T1000 (cell line): Measurements from ENCODE around the gene VASH1.
A peak's percentile ranks its signal among the peaks of the same experiment; 100 is the strongest.

Source experiments
- DNase-seq: peaks from one replicate; lab custom pipeline; 2025; ENCODE audit warnings: mixed read lengths; lab: John Stamatoyannopoulos, UW

VASH1 gene

DNA sequence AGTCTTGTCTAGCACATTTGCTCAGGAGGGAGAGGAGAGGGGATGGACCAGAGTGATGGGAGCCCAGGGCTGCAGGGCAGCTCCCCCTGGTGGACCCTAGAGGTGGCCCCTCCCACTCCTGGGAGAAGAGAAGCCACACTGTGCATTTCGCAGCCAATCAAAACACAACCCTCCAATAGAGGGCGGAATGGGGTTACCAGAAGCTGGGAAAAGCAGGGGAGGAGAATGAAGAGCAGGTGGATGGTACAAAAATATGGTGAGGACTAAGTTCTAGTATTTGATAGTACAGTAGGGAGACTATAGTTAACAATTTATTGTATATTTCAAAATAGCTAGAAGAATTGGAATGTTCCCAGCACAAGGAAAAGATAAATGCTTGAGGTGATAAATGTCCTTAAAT lies 23.6 kb downstream of the VASH1 start:
- no peak for DNase-seq

DNA sequence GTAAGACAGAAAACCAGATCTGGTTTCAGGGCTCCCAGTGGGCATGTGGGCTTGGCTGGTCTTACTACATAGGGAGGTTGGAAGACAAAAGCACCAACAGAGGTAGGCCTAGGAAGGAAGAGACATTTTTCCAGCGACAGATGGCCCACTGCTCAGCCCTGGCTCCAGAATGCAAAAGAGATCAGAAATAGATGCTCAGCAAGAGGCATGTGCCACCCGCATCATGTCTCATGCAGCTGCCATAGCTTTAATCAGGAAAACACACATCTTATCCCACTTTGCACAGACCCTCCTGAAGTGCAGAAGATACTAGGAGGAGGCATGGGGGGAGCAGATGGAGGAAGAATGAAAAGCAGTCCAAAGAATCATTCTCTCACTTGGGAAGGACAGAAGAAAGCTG lies 25.3 kb downstream of the VASH1 start:
- no peak for DNase-seq

GRCh38 chr14:76792422-76792821 lies 31.2 kb downstream of the VASH1 start:
- DNase-seq = no peak

DNA sequence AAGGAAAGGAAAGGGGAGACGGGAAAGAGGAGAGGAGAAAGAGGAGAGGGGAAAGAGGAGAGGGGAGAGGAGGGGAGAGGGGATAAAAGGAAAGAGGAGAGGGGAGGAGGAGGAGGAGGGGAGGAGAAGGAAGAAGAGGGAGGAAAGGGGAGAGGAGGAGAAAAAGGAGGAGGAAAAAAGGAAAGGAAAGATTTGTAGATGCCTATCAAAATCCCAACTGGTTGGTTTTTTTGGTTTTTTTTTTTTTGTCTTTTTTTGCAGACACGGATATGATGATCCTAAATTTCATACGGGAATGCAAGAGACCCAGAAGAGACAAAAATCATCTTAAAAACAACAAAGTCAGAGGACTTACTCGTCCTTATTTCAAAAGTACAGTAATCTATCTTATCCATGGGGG lies 32.1 kb downstream of the VASH1 start:
- no peak for DNase-seq

DNA sequence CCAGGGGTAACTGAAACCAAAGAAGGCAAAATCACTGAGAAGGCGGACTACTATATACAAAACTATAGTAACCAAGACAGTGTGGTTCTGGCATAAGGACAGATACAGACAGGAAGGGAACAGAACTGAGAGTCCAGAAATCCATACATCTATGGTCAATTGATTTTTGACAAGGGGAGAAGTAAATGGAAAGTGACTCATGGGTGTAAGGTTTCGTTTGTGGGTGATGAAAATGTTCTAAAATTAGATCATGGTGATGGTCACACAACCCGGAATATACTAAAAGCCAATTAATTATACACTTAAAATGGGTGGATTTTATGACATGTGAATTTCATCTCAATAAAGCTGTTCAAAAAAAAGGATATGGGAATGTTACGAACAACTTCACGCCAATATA lies 32.7 kb downstream of the VASH1 start:
- DNase-seq = no peak

- no peak for DNase-seq
These were observed 45.2 kb downstream of the VASH1 start for GRCh38 chr14:76806446-76806845.

GRCh38 chr14:76808011-76808410 lies 46.7 kb downstream of the VASH1 start:
- no peak for DNase-seq

GRCh38 chr14:76808990-76809389 lies 47.7 kb downstream of the VASH1 start:
- no peak for DNase-seq

DNA sequence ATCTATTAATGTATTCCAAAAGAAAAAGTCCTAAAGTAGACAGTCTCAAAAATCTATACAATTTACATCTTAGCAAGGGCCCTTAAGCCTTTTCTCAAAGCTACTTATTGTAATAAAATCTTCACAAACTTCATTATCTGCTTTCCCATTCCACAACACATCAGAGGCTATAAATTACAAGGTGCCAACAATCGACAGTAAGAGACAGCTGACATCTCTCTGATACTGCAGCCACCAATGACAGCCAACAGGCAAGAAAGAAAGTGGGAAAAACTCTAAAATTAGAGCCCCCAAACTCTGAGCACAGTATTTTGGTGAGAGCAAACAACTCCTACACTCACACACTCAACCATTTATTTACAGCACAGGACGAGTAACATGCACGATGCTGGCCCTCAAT lies 49.3 kb downstream of the VASH1 start:
- DNase-seq = no peak

- no peak for DNase-seq
These were observed 49.7 kb downstream of the VASH1 start for GRCh38 chr14:76810953-76811400.

- DNase-seq = no peak
These were observed 50.3 kb downstream of the VASH1 start for GRCh38 chr14:76811561-76811960.

DNA sequence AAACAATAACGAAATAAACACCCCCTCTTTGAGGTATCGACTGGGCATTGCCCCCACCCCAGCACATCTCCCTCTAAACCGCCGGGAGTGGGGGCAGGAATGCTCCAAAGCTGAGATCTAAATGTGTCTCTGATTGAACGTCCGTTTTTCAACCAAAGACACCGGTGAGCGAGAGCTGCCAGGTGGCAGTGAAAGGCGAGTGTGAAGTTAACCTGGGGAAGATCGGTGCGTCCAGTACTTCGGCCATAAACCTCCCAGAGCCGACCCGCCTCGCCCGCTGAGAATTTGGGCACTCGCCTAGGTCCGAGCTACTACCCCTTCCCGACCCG lies 50.8 kb downstream of the VASH1 start:
- no peak for DNase-seq

DNA sequence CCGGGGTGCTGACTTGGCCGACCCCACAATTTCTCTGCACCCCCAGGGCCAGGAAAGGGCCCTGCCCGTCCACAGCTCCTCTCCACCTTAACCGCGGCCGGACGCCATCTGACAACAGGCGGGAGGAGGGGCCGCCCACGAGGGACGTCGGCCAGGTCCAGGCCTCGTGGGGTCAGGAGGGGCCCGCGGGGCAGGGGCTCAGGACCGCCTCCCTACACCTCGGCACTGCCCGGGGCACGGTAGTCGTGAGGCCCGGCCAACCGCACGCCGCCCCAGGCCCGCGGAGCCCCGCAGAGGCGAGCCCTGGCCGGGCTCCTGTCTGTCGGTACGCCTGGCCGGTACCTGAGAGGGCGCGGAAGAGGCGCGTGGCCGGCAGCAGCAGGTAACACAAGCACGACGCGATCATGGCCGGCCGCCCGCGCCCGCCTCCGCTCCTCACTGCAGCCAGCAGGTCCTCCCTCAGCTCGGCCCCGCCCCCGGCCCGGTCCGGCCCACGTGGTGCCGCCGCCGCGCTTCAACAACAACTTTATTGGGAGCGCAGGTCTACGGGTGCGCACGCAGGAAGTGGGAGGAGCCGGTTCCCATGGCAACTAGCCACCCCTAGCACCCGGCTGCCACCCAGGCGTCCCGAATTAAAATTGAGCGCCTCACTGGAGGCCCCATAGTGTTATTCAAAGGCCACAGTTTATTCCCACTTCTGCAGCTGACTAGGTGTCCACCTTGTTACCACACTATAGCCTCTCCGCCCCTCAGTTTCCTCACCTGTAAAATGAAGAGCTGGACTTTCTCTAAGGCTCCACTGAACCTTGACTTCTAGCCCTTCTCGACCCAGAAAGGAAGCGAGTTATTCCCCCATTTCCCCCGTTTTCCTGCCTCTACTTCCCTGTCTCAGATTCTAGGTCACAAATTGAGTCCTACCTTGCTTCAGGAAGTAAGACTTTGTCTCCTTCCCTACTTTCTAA lies 51.4 kb downstream of the VASH1 start, which contains the start of gene ANGEL1:
Gene ANGEL1, minus strand, starts transcription at position 461 of the 962 bp plus-strand sequence. Its CDS starts 55 bp downstream, at position 406.
- DNase-seq = peak; percentile 92

- no peak for DNase-seq
These were observed 53.7 kb downstream of the VASH1 start for GRCh38 chr14:76814726-76815645.

DNA sequence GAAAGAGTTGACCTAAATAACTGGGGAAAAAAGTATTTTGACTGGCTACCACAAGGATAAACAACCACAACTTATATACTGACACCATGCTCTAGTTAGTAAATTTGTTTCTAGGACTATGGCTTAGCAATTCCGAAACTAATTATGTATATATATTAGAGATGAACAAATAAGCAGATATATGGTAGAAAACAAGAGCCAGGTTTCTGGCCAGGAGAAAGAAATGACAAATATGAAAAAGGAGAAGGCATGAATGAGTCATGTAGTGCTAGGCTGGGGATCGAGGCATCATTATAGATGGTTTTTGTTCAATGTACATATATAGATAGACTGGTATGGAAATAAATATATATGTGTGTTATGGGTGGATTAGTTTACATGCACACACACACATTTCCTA lies 59.4 kb downstream of the VASH1 start:
- DNase-seq = no peak

DNA sequence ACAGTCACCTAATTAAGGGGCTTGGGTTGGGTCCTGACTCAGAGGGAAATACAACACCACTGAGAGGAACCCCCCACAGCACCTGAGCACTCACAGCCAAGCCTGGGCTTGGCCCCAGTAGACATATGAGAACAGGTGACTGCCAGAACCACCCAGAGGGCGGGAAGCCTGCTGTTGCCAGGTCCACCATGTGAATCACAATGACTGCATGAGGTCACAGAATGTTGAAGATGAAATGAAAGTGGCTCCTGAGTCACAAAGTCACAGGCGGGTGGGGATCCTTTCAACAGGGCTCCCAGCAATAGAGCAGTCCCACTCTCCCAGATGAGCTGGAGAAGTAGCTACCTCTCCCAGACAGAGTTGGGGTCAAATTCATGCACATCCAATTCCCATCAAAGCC lies 64.9 kb downstream of the VASH1 start, which contains the start of gene LRRC74A:
Gene LRRC74A, plus strand, starts transcription at position 287 of the 400 bp plus-strand sequence. CDS start 290 bp downstream, outside the sequence.
- no peak for DNase-seq

DNA sequence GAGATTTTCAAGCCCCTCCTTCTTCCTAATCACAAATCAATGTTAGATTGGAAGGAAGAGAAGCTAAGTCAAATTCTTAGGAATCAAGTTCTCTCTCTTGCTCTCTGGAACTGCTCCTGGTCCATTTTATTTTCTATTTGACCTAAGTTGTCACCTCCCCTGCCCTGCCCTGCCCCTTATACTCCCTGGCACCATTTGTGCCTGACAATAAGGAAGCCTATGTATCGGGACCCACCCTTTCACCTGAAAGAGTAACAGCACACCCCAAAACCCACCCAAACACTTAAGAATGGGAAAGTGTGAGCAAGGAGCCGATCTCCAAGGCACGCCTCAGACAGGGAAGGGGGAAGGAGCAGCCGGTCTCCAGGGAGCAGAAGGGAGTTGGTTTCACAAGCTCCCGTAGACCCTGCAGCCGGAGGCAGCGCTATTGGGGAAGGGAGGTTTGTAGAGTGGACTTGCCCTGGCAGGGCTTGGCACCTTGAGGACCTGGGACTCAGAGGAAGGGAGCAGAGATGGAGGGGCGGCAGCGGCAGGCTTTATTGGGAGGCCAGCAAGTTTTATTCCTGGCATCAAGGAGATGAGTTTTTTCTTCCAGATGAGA lies 66.5 kb downstream of the VASH1 start:
- DNase-seq = no peak

DNA sequence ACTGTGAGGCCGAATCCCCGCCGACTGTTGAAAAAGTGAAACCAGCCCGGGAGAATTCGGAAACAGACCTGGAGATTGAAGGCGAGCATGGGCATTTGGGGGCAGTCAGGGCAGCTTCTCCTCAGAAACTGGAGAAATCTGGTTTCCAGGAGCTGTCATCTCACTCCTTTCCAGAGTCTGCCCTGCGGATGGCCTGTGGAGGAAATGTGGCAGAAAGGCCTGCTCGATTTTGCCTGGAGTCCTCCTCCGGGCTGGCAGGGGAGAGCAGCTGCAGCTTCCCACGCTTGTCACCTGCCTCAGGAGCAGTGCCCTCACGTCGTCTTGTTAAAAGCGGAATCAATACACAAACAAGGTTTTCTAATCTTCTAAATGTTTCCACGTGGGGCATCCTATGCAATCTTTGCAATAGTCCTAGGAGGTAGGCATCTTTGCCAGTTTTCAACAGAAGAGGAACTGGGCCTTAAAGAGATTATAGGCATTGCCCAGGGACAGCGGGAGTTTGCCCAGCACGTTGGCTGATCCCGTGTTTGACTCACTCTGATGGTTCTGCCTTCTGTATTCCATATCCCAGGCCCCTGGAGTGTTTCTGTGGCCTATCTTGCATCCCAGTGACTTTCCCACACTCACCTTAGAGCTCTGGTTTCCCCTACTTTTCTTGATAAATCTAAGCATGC lies 67.2 kb downstream of the VASH1 start:
- no peak for DNase-seq

- no peak for DNase-seq
These were observed 67.7 kb downstream of the VASH1 start for GRCh38 chr14:76829013-76829365.

DNA sequence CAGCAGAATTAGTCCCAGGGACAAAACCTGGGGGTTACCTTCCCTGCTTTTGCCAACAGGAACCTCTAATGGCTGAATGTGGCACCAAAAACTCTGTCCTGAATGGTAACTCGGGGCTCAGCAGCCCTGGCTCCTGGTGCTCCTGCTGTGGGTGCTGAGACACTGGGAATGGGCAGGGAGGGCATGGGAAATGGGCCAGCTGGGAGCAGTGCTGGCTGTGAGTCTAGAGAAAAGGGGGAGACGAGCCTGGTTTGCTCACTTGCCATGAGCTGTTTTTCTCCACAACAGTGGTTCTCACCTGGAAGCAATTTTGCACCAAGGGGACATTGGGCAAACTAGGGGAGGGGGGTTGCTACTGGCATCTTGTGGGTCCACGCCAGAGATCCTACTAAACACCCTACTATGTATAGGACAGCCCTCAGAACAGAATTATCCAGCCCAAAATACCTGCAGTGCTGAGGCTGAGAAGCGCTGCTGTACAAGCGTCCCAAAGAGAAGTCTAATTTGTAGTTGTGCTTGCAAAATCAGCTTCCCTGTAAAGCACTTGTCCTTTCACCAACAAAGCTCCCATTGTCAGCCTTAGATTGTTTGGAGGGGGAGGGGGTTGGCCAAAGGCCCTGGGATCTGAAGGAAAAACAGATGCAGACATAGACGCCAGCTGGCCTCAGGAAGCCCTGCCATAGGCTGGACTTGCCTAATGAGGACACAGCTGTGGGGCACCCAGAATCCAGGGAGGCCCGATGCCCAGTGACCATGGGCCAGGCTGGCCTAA lies 68.6 kb downstream of the VASH1 start:
- no peak for DNase-seq

DNA sequence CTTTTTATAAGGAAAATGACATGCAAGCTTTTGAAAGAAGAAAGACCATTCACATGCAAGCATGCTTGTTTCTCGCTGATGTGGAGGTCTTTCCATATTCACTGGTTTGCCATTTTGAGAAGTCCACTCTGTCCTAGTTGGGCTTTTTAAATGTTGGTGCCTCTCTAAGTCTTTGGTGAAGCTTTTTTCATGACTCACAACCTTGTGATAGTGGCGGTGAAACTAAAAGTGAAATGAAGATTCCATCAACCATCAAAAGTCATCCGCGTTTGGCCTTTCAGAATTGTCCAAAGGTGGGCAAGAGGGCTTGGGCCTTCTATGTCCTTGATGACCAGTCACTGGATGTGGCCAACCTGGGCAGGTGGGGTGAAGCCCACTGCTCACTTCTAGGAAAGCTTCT lies 69.3 kb downstream of the VASH1 start:
- DNase-seq = no peak
